Inflammatory macrophage (primary cell): Measurements from ENCODE around the gene CASZ1.

Experiments
- DNase-seq, 2 donors: peaks; one replicate each; pipeline ENCODE4 v3.0.0-alpha.2; 2020 to 2022
- total RNA-seq, 18 experiments: gene quantifications; one replicate each; lab custom pipeline; 2026; ENCODE audit warnings: mixed read lengths in 6 of 18, inconsistent platforms in 2 of 18; lab: John Stamatoyannopoulos, UW

Gene CASZ1, protein sequence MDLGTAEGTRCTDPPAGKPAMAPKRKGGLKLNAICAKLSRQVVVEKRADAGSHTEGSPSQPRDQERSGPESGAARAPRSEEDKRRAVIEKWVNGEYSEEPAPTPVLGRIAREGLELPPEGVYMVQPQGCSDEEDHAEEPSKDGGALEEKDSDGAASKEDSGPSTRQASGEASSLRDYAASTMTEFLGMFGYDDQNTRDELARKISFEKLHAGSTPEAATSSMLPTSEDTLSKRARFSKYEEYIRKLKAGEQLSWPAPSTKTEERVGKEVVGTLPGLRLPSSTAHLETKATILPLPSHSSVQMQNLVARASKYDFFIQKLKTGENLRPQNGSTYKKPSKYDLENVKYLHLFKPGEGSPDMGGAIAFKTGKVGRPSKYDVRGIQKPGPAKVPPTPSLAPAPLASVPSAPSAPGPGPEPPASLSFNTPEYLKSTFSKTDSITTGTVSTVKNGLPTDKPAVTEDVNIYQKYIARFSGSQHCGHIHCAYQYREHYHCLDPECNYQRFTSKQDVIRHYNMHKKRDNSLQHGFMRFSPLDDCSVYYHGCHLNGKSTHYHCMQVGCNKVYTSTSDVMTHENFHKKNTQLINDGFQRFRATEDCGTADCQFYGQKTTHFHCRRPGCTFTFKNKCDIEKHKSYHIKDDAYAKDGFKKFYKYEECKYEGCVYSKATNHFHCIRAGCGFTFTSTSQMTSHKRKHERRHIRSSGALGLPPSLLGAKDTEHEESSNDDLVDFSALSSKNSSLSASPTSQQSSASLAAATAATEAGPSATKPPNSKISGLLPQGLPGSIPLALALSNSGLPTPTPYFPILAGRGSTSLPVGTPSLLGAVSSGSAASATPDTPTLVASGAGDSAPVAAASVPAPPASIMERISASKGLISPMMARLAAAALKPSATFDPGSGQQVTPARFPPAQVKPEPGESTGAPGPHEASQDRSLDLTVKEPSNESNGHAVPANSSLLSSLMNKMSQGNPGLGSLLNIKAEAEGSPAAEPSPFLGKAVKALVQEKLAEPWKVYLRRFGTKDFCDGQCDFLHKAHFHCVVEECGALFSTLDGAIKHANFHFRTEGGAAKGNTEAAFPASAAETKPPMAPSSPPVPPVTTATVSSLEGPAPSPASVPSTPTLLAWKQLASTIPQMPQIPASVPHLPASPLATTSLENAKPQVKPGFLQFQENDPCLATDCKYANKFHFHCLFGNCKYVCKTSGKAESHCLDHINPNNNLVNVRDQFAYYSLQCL (N-terminal part only)
- 1.4 to 36.3 (median 3.4) reads per million in 18 experiments for total RNA-seq

DNA sequence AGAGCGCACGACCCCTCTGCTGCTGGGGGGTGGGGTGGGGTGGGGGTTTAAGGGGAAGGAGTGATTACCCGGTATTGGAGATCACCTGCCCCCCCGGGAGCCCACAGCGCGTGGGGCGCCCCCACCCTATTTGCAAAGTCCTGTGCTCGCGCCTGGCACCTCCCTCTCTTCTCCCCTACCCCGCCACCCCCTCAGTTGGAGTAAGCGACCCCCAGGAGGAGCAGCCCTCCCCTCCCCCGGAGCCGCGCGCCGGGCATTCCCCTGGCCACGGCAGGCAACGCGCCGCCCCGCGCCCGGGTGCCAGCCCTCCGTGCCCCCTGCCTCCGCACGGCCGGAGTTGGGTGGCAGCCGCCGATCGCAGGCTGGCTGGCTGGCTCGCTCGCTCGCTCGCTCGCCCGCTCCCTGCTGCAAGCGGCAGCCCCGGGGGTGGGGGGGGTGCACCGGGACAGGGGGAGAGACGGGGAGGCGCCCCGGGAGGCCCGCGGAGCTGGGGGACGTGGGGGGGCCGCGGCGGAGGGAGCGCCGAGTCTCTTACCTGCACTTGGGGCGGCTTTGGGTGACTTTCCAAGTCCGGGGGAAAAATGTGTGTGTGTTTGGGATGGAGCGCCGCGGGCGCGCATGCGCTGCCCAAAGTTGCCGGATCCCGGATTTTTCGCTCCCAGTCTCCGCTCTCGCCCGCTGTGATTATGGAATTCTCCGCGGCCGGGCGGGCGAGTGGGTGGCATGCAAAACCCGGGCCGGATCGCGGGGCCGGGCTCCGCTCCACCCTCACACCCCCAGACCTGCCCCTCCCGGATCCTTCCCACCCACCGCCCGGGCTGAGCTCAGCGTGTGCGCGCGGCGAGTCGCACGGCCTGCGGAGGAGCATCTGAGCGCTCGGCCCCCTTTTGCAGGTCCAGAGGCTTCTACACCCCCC, at the start of gene CASZ1:
CASZ1 (minus strand) TSS at position 618 of the 916 bp plus-strand sequence. CDS start 102,757 bp downstream, outside the sequence.
- DNase-seq = peak; percentile 3 to 16

DNA sequence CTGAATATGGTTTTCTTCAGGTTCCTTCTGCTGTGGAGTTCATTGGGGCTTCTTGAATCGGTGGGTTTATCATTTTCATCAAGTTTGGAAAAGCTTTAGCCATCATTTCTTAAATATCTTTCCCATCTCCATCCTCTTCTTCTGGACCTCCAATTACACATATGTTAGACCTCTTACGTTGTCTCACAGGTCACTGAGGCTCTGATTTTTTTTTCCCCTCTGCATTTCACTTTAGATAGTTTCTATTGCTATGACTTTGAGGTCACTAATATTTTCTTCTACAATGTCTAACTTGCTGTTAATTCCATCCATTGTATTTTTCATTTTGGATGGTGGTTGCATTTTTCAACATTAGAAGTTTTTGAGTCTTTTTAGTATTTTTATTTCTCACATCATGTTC, 47.3 kb upstream of the CASZ1 start:
- no peak for DNase-seq

DNA sequence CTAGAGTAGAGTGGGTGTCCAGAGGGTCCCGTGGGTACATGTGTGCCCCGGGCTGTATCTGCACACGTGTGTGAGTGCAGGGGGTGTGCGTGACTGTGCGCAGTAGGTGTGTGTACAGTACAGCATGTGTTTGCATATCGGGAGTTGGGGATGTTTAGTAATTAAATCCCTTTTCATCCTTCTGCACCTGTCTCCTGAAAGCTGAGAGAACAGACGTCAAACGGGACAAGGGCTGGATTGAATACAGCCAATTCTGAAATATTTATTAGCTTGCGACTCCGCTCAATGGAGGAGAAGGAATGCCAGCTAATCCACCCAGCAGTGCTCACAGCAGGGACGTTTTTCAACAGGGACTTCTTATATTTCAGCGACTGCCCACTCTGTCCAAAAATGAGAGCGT, 44.7 kb upstream of the CASZ1 start:
- DNase-seq = no peak

DNA sequence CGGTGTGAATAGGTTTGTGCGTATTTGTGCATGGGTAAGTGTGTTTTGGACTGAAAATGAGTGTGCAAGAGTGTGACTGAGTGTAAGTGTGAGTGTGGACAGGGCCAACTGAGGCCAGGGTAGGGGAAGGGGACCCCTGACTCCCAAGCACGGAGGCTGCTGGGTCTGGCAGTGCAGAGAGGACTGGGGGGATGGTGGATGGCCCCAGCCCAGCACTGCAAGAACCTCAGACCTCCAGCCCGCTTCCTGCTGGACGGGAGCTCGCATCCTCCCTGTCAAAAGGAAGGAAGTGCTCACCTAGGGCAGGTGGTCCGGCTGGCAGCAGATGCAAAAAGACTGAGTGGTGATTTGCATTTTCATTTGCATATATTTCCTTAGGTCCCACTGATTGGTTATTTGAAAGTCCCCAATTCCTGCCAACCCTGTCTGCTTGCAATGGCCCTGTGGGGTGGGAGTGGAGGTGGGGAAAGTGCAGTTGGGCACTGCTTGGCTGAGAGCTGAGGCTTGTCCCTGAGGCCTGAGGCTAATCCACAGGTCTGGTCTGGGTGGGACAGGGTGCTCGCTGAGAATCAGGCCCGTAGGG, 42.8 kb upstream of the CASZ1 start:
- no peak for DNase-seq

DNA sequence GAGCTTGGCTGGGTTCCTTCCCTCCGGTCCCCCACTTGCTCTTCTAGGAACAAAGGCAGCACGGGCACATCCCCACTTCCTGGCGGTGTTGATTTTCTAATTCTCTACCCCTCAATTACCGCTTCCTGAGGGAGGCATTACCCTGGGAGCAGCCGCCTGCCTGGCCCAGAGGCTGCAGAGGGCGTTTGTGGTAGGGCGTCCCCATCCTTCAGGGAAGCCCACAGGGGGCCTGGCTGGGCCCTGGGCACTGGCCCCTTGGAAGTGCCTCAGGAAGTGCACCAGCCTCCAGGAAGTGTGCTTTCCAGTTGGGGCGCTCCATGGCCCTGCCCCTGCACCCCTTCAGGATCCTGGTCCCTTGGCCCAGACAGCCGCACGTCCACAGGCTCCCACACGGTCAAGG, 42.1 kb upstream of the CASZ1 start:
- DNase-seq = no peak

DNA sequence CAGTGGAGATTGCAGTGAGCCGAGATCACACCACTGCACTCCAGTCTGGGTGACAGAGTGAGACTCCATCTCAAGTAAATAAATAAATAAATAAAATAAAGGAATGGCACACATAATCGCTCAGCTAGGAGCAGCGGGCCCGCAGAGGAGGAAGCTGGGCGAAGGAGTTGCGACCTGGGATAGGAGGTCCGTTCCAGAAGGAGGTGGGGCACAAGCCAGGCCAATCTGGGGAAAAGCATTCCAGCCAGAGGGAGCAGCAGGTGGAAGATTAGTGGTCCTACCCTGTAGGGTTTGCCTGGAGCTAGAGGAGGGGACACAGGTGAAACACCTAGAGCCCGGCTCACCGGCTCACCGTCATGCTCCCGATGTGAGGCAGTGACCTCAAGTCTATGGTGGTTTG, 40.3 kb upstream of the CASZ1 start:
- no peak for DNase-seq

DNA sequence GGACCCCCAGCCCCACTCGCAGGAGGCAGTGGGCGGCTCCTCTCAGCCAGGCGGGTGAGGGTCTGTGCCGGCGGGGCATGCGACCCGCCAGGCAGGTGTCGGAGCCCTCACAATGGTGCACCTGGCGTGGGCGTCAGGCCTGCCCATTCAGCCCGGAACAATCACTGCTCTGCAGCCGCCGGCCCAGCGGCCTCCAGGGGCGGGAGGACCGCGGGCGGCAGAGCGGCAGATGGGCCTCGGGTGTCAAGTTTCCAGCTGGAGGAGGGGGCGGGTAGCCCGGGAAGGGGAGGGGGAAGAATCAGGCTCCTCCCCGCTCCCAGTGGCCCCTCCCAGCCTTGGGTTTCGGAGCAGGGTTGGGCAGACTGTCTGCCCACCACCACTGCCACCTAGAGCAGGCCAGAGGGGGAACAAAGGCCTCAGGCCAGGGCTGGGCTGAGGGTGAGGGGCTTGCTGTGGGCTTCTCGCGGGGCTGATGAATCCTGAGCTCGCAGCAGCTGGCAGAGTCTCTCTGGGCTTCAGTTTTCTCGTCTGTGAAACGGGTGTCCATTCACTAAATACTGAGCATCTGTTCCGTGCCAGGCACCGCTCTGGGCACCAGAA, 39.5 kb upstream of the CASZ1 start:
- DNase-seq = no peak

DNA sequence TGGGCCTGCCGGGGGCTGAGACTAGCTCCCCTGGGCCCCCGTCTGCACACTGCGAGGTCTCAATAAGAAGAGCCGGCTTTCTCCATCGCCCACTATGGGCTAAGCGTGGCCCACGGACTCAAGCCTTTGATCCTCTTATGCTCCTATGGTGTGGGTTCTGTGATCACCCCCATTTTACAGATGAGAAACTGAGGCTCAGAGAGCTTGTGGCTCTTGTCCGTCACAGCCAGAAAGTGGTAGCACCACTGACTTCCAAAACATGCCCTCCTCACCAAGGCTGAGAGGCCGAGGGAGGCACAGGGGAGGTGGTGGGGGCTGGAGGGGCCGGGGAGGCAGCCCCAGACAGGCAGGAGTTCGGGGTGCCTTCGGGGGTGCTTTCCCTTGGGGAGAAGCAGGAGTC, 39.0 kb upstream of the CASZ1 start:
- no peak for DNase-seq

DNA sequence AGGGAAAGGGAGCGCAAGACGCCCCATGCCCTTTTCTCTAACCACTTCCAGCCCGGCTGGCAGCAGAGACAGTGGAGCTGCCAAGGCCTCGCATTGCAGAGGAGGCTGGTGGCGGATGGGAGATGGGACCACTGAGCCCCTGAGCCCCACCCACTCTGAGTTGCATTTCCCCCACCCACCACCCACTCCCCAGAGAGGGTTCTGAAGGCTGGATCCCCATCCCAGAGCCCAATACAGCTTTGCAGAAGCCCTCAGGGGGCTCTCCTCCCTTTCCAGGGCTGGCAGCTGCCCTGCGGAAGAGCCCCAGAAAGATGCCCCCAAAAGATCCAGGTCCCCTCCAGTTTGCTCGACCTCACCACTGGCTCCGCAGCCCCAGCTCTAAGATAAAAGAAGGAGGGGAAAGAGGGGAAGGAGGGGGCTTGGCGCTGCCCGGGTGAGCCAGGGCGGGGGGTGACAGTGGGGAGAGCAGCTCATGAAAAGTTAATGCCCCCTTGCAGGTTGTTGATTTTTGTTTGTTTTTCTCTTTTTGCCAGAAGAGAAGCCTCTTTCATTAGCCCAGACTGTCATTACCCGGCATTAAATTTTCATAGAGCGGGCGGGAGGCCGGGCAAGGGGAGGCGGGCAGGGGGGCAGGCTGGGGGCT, 38.4 kb upstream of the CASZ1 start:
- DNase-seq = no peak

DNA sequence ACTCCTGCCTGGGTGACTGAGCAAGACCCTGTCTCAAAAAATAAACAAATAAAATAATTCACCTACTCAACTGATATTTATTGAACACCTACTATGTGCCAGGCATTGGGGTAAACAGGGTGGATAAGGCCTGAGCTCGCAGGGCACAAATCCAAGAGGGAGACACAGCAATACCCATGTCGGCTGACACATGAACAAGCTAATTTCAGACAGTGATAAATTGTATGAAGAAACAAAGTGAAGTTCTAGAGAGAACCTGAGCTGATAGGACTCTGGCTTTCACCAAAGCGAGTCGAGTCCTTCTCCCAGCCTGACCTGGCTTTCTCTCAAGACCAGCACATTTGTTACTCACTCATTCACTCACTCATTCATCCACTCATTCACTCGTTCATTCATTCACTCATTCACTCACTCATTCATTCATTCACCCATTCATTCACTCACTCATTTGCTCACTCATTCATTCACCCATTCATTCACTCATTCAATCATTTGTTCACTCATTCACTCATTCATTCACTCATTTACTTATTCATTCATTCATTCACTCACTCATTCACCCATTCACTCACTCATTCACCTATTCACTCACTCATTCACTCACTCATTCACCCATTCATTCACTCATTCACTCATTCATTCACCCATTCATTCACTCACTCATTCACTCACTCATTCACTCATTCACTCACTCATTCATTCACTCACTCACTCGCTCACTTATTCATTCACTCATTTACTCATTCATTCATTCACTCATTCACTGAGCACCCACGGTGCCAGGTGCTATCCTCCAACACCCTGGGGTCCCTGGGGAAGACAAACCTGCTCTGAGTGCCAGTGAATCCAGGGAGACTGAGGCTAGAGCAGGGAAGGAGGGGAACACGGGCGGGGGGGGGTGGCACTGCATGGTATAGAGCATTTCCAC, 37.4 kb upstream of the CASZ1 start:
- DNase-seq = no peak

DNA sequence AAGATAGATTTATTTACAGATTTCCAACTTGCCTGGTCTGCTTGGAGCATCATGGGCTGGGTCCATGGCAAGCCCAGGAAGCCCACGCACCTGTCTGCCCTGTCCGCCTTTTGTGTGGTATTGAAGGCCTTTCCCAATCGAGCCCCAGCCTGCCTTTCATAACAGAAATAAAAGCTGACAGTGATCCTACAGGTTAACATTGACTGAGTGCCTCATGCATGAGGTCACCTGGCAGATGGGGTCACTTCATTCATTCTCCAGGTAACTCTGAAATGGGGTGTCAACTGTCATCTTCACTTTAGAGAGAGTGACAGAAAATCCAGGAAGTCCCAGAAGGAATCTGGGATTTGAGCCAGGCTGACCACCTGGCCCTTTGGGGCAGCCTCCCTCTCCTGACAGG, 36.3 kb upstream of the CASZ1 start:
- no peak for DNase-seq

DNA sequence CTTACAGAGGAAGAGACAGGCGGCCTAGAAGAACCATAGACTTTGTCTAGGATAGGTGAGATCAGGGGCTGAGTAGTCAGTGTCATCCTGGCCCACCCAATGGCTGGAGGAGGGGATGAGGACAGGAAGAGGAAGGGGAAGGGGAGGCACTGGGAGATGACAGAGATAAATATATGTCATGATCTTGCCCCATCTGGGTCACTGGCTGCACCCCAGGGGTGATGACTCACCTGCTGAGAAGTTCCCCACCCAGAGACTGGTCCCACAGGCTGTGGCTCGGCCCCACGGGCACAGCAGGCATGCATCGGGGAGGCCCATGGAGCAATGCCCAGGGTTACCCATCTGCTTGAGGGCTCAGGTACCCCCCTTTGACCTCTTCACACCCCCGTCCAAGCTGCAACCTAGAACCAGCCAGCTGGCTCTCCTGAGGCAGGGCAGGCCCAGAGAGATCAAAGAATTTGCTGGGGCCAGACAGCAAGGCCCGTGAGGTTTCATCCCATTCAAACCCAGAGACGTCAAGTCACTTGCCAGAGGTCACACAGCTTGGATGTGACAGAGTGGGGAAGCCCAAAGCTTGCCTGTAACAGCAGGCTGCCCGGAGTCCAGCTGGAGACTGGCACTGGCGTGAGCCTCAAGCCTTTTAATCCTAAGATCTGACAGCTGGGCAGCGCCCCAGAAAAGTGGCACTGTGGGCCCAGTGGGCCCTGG, 34.7 kb upstream of the CASZ1 start:
- no peak for DNase-seq

DNA sequence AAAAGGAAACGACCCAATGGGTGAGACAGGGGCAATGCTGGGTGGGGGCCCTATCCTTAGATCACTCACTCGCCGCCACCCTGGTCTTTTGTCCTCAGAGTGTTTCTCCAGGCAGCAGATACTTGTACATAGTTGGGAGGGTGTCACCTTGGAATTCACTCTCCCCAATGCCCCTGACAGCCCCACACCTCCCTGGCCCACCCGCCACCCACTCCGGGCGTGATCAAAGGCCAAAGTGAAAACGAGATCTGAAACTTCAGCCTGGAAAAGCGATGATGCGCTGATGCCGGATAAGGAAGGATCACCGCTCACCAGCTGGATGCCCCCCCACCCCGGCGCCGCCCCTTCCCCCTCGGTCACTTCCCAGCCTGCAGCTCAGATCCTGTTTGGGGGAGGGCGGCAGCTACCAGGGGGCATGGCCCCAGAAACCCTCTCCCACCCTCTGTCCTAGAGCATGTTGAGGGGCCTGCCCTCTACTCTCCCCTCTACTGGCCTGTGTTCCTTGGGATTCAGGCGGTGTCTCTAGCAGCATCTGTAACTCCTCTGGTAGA, 33.6 kb upstream of the CASZ1 start:
- no peak for DNase-seq

DNA sequence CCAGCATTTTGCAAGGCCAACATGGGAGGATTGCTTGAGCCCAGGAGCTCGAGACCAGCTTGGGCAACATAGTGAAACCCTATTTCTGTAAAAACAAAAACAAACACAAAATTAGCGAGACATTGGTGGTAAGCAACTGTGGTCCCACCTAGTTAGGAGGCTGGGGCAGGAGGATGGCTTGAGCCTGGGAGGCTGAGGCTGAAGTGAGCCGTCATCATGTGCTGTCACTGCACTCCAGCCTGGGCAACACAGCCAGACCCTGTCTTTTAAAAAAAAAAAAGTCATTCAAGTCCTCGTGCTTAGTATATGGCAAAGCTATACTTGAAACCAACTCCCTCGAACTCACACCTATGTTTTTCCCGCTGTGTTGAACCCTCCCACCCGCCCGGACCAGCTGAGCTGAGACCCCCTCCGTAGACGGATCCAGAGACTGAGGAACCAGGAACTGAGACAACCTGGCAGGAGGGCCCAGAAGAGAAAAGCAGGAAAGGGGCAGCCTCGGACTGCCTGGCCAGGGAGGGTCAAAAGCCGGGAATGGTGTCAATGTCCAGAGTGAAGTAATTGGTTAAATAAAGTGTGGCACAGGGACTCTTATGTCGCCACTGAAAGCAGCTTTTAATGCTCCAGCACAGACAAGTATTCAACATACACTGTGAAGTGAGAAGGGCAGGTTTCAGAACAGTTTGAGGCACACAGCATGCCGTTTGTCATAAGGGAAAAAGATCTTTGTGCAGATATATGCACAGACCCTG, 32.8 kb upstream of the CASZ1 start:
- DNase-seq = no peak

DNA sequence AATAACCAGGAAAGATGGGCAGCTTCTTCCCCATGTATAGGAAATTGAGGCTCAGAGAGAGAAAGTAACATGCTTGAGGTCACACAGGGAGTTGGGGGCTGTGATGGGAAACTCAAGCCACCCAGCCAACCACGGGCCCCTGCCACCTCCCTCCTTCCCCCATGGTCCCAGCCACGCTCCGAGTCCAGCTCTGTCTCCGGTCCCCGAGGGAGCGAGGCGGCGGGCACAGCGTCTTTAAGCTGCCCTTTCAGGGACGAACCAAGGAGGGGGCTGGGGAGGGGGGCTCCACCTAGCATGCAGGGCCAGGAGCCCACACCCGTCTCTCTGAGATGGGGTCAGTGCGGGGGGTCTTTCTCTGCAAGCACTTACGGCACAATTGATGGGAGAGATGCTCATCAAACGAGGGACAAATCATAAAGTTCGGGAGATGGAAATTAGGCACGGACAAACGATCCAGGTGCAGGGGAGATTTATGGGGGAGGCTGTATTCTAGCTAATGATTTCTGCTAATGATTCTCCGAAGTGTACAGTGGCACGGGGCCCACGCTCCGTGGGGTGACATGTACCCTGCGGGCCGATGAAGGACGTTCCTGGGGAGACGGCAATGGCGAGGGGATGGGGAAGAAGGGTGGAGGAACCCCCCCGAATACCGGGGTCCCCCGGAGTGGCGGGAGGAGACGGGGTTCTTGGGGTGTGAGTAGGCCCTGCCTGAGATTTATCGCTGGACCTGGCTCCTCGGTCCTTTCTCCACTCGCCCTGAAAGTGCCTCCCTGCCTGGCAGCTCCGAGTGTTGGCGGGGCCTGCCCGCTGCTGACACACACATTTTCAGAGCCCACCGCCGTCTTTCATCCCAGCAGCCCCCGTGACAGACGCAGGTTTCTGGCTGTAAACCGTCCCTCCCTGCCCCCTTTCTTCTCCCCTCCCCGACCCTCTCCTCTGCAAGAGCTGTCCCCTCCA, 31.2 kb upstream of the CASZ1 start:
- no peak for DNase-seq

DNA sequence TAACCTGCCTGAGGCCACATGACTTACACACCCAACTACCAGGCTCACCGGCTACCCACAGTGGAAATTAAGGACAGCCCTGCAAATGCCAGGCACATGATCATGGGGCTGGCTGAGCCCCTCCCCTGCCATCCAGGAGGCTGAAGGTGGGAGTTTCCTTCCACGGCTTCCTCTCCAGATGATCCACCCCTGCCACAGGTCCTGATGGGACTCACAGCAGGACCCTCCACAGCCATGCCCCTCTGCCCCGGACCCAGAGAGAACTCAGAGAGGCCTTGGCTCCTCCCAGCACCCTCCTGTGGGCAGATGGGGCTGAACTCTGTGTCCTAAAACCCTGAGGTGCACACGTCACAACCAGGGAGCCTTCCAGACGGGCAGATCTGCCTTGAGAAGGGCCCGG, 29.1 kb upstream of the CASZ1 start:
- DNase-seq = no peak
